Right lobe of liver (tissue), 6 donors: ENCODE data around the gene SPDYE6. TPM values are rescaled to one million over a fixed set of nuclear protein-coding genes. Genes with fewer than 3 reads are reported as not detected.
"Not testable (repeated sequence)": the region's sequence is repeated elsewhere in the genome, so short reads cannot be mapped to it uniquely, and the experiment has no call there.

Experiments
- ATAC-seq, 4 donors: fragments of 200-7000 bp; cut with Tn5 transposase; one replicate each; pipeline ENCODE4 v1.9.1; 2020; ENCODE audit warnings: mild to moderate bottlenecking in 4 of 4, moderate library complexity in 4 of 4
- DNase-seq, 3 donors: peaks; one replicate each; pipeline ENCODE4 v3.0.0-alpha.2; 2020
- H3K27ac ChIP-seq, 3 donors: fragments of 200-600 bp; one replicate each; pipeline ENCODE4 v1.8.0; 2022
- H3K27me3 ChIP-seq, 2 donors: fragments of 200-600 bp; one replicate each; pipeline ENCODE4 v1.8.0; 2022
- H3K36me3 ChIP-seq, 4 donors: fragments of 200-600 bp; sonication (generic) in 1 of 4; one replicate each; pipeline versions ENCODE4 v1.5.1 to v1.8.0; 2017 to 2022; ENCODE audit warnings: control low read depth in 1 of 4
- H3K4me1 ChIP-seq, 4 donors: fragments of 200-600 bp; sonication (generic) in 1 of 4; one replicate each; pipeline versions ENCODE4 v1.5.1 to v1.8.0; 2017 to 2022; ENCODE audit warnings: control low read depth in 1 of 4
- H3K4me3 ChIP-seq, 3 donors: fragments of 200-600 bp; one replicate each; pipeline ENCODE4 v1.8.0; 2022
- H3K9me3 ChIP-seq, 4 donors: fragments of 200-600 bp; sonication (generic) in 1 of 4; one replicate each; pipeline versions ENCODE4 v1.5.1 to v1.8.0; 2017 to 2022; ENCODE audit warnings: control low read depth in 1 of 4
- POLR2A ChIP-seq: fragments of 450-650 bp; IDR thresholded peaks from one replicate; pipeline ENCODE4 v1.6.1; 2017; ENCODE audit warnings: antibody characterized with exemption, mild to moderate bottlenecking
- WGBS: methylation state at CpG from one replicate; pipeline ENCODE4 v1.1.6; 2018; ENCODE audit warnings: low coverage, low lambda C conversion rate; ENCODE audit not compliant: insufficient coverage; ENCODE audit errors: missing lambda C conversion rate; 5-methylcytosine and 5-hydroxymethylcytosine counted together
- intact Hi-C, 2 donors: fragments of 100-400 bp; cut with DNase I; formaldehyde crosslinking; loops; one replicate each; pipeline versions ENCODE4 v1.11.2 to v1.14.1; 2022
- total RNA-seq, 6 experiments: library from RNA; depleted of rRNA in 2 of 6; stranded (reverse); fragments of >200 nt in 2 of 6; fragmentation: NEBNext Ultra II Directional in 3 of 6; extraction: Animal tissue kit (Norgen Biotek cat#: 25700) in 3 of 6; gene quantifications; one replicate each; pipeline versions ENCODE4 v1.1.0 to v1.2.4, GENCODE V29; 2016 to 2023
- TF ChIP-seq, protein P1 (sequence below), 4 donors: fragments of 200-600 bp in 3 of 4; fragments of 450-650 bp in 1 of 4; IDR thresholded peaks; one replicate each; pipeline versions ENCODE4 v1.5.1 to v1.8.0; 2016 to 2022; ENCODE audit warnings: antibody characterized with exemption in 4 of 4, mild to moderate bottlenecking in 2 of 4
- donor health status: DM: no; HTN: yes; CAD: no.
- donor health status: DM: no; HTN: no; CAD: no.
- donor health status: DM: no; HTN: no; CAD: no.
- donor health status: DM: no; HTN: yes; CAD: no.
- donor health status: DM: no; HTN: yes; CAD: no.

The SPDYE6 gene
- total RNA-seq, 6 experiments from 2014 or later = not detected

- Histone ChIP-seq H3K4me3 (no peak overlapping the region), H3K9me3 (no peaks in the 10 kb centered on the region), H3K36me3 (no peaks in the 10 kb centered on the region), H3K27me3 (no peaks in the 10 kb centered on the region), H3K4me1 (no peaks in the 10 kb centered on the region), H3K27ac (no peak overlapping the region)
- intact Hi-C loops = no loop called here
- 79% methylated on average over 11 of the region's 17 CpGs for WGBS
- DNase-seq (no peak), ATAC-seq (no peak)
- TF ChIP-seq POLR2A = no peak
- TF ChIP-seq, protein P1, sequence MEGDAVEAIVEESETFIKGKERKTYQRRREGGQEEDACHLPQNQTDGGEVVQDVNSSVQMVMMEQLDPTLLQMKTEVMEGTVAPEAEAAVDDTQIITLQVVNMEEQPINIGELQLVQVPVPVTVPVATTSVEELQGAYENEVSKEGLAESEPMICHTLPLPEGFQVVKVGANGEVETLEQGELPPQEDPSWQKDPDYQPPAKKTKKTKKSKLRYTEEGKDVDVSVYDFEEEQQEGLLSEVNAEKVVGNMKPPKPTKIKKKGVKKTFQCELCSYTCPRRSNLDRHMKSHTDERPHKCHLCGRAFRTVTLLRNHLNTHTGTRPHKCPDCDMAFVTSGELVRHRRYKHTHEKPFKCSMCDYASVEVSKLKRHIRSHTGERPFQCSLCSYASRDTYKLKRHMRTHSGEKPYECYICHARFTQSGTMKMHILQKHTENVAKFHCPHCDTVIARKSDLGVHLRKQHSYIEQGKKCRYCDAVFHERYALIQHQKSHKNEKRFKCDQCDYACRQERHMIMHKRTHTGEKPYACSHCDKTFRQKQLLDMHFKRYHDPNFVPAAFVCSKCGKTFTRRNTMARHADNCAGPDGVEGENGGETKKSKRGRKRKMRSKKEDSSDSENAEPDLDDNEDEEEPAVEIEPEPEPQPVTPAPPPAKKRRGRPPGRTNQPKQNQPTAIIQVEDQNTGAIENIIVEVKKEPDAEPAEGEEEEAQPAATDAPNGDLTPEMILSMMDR (IDR thresholded peaks at IDR 0.05) = no peak
Observed at GRCh38 chr7:102305414-102306268, 50.6 kb downstream of the SPDYE6 start.

DNA sequence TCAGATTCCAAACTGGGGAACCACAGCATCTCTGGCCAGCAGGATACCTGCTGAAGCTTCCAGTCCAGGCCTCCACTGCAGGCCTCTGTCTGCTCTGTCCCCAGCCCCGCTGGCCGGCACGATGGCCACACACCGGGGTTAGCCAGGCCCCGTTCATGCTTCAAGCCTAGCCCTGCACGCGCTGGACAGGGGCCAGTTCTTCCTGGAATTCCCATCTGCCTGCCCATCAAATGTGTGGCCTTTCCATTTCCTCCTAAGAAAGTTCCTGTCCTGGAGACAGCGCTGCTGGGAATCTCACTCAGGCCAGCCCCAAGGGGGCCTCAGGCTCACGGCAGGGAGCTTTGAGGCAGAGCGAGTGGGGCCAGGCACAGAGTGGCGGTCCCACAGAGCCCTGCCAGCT, 51.6 kb downstream of the SPDYE6 start:
- Histone ChIP-seq H3K27me3 (no peaks in the 10 kb centered on the region), H3K4me3 (no peak overlapping the region), H3K4me1 (no peaks in the 10 kb centered on the region), H3K9me3 (no peaks in the 10 kb centered on the region), H3K36me3 (no peaks in the 10 kb centered on the region), H3K27ac (no peak overlapping the region)
- intact Hi-C loops = no loop called here
- ATAC-seq (peak in 2 of 4 donors; percentile 26 to 39), DNase-seq (no peak)
- 77% methylated on average over 4 of the region's 11 CpGs for WGBS
- TF ChIP-seq POLR2A = no peak
- TF ChIP-seq, protein P1 (IDR thresholded peaks at IDR 0.05) = no peak

DNA sequence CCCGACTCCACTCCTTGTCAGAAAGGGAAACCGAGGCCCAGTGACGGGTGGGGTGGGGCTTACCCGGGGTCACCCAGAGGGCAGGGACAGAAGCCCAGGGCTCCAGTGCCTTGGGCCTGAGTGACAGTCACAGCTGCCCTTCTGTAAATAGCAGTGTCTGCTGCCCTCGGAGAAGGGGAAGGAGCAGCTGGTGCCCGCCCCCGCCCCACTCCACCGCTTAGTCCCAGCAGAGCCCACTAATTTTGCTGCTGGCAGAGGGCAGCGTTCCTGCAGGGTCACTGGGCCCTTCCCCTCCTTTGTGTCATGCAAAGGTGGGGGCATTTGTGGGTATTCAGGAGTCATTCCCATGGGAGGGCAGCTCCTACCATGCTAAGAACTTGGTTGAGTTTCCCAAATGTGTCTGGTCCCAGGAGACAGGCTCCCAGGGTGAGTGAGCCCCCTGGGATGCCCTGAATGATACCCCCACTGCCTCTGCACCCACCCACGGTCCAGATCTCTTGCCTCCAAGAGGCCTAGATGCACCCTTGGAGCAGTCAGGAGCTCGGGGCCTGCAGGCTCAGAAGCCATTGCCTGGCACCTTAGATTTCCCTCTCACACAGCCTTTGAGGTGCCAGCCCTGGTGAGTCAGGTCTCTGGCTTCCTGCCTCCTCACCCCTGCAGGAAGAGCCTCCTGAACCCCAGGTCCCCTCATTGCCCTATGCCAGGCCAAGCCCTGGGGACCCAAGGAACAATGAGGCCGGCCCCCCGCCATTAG, 52.4 kb downstream of the SPDYE6 start:
- ATAC-seq (no peak), DNase-seq (no peak)
- no peak overlapping the region for H3K4me3 ChIP-seq

DNA sequence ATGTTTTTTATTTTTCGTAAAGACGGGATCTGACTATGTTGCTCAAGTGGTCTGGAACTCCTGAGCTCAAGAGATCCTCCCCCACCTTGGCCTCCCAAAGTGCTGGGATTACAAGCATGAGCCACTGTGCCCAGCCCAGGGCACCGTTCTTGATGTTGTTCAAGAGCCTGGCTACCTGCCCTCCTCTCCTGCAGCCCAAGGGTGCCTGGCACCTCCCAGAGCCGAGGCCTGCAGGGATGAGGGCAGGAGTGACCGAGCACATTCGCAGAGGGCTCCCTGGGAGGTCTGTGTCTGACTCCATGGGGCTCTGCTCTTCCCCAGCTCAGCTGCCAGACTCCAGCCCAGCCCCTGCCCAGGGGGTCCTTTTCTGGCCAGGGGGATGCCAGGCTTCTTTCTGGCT, 54.2 kb downstream of the SPDYE6 start:
- H3K27me3 ChIP-seq = no peaks in the 10 kb centered on the region
- TF ChIP-seq POLR2A = no peak
- TF ChIP-seq, protein P1 (IDR thresholded peaks at IDR 0.05) = no peak
- DNase-seq = no peak
- H3K27ac ChIP-seq = no peak overlapping the region
- H3K4me1 ChIP-seq = no peaks in the 10 kb centered on the region
- no peak for ATAC-seq
- intact Hi-C loops = no loop called here
- no peaks in the 10 kb centered on the region for H3K9me3 ChIP-seq
- 47% methylated on average over 2 of the region's 6 CpGs for WGBS
- H3K4me3 ChIP-seq = no peak overlapping the region
- H3K36me3 ChIP-seq = no peaks in the 10 kb centered on the region

More for the DNA sequence above, 52.4 kb downstream of the SPDYE6 start:
- Histone ChIP-seq H3K27ac (no peak overlapping the region), H3K27me3 (no peaks in the 10 kb centered on the region), H3K4me1 (no peaks in the 10 kb centered on the region), H3K9me3 (no peaks in the 10 kb centered on the region), H3K36me3 (no peaks in the 10 kb centered on the region)
- no peak for TF ChIP-seq POLR2A
- TF ChIP-seq, protein P1 (IDR thresholded peaks at IDR 0.05) = no peak
- 76% methylated on average over 3 of the region's 13 CpGs for WGBS
- intact Hi-C loops = no loop called here

- WGBS = 83% methylated on average over 1 of the region's 14 CpGs
- DNase-seq, H3K9me3 ChIP-seq, H3K27me3 ChIP-seq, H3K36me3 ChIP-seq, H3K4me3 ChIP-seq, ATAC-seq, H3K27ac ChIP-seq, intact Hi-C loops, H3K4me1 ChIP-seq: not testable (repeated sequence)
Observed at GRCh38 chr7:102301367-102301766, 54.9 kb downstream of the SPDYE6 start.
